ENCODE results near the gene CYP4F11. TPM values are rescaled to one million over a fixed set of nuclear protein-coding genes. Genes with fewer than 3 reads are reported as not detected.

CYP4F11 gene
- total and polyA plus RNA-seq, 2 of the 4 experiments (the other 2 are of a cell fraction), result not detected

GRCh38 chr19:15871570-15871969 is 62.8 kb downstream of the CYP4F11 start:
- Histone ChIP-seq H4K5ac (ENCODE audit: low read depth, low read length) (no peak overlapping the region), H3K4me1 (ENCODE audit: control insufficient read depth, insufficient read depth, low read length) (no peaks in the 10 kb centered on the region), H3K18ac (ENCODE audit: low read depth, low read length) (no peak overlapping the region), H2BK120ac (ENCODE audit: low read depth, low read length) (no peak overlapping the region), H2BK15ac (ENCODE audit: low read depth, low read length) (no peak overlapping the region), H4K91ac (ENCODE audit: insufficient read depth, low read depth, low read length) (no peak overlapping the region), H3K14ac (replicated peaks; ENCODE audit: low read depth, low read length) (no peak overlapping the region), H3K4ac (ENCODE audit: low read depth, low read length) (no peak overlapping the region), H4K20me1 (ENCODE audit: insufficient read depth, low read length) (no peaks in the 10 kb centered on the region), H3K27ac (ENCODE audit: insufficient read depth, low read length) (no peak overlapping the region), H4K8ac (ENCODE audit: low read depth in 2 of 2, low read length in 2 of 2) (no peak overlapping the region), H2BK5ac (ENCODE audit: low read depth, low read length, poor library complexity, severe bottlenecking) (no peak overlapping the region), H2AK5ac (ENCODE audit: low read depth, low read length) (no peak overlapping the region), H3K9ac (ENCODE audit: low read depth, low read length) (no peak overlapping the region), H3K79me1 (ENCODE audit: low read depth in 1 of 2, low read length in 2 of 2) (no peaks in the 10 kb centered on the region), H3K36me3 (ENCODE audit: control insufficient read depth, insufficient read depth, low read length) (no peaks in the 10 kb centered on the region), H3K9me1 (ENCODE audit: insufficient read depth, low read length) (no peaks in the 10 kb centered on the region), H3K4me3 (ENCODE audit: insufficient read depth, low read depth, low read length) (no peak overlapping the region), H3K56ac (ENCODE audit: extremely low read depth, insufficient read depth, low read length) (no peak overlapping the region), H3K4me2 (ENCODE audit: low read depth, low read length) (no peak overlapping the region), H3K9me3 (ENCODE audit: control insufficient read depth, insufficient read depth, low read length) (peaks cover 2% of the 10 kb centered on the region; the same call in 1 of the 2 replicates), H3K27me3 (ENCODE audit: control insufficient read depth, insufficient read depth, low read length) (no peaks in the 10 kb centered on the region), H3K23ac (ENCODE audit: low read depth, low read length) (no peak overlapping the region), H2AFZ (replicated peaks; ENCODE audit: low read length, poor library complexity) (no peak overlapping the region), H2BK20ac (ENCODE audit: low read depth, low read length) (no peak overlapping the region), H2AK9ac (replicated peaks; ENCODE audit: low read depth, low read length, poor library complexity) (no peak overlapping the region)
- BruUV-seq (replicated peaks), result no TSS peak
- in situ Hi-C loops (cut with MboI; ENCODE audit: low sequenced_read_pairs), result no loop called here
- intact Hi-C loops (cut with micrococcal nuclease), result no loop called here
- ATAC-seq (ENCODE audit: low read depth), result no peak
- TF ChIP-seq NFE2L2 (IDR thresholded peaks at IDR 0.05; ENCODE audit: low read depth, low read length), result no peak
- TF ChIP-seq ELK1 (IDR thresholded peaks at IDR 0.05; ENCODE audit: borderline replicate concordance, low read depth, low read length), result no peak
- TF ChIP-seq CTCF (conservative IDR thresholded peaks at IDR 0.05; ENCODE audit: low read depth, low read length), result no peak
- TF ChIP-seq MAFK (IDR thresholded peaks at IDR 0.05; ENCODE audit: low read depth, low read length), result no peak
- TF ChIP-seq CEBPB (IDR thresholded peaks at IDR 0.05; ENCODE audit: low read depth, low read length), result no peak
- TF ChIP-seq USF2 (IDR thresholded peaks at IDR 0.05; ENCODE audit: low read depth, low read length), result no peak
- TF ChIP-seq BHLHE40 (IDR thresholded peaks at IDR 0.05; ENCODE audit: low read depth, low read length), result no peak
- TF ChIP-seq RFX5 (IDR thresholded peaks at IDR 0.05; ENCODE audit: low read depth, low read length), result no peak
- TF ChIP-seq MAZ (IDR thresholded peaks at IDR 0.05; ENCODE audit: borderline replicate concordance, low read depth, low read length), result no peak
- no peak for TF ChIP-seq SMC3 (IDR thresholded peaks at IDR 0.05; ENCODE audit: low read depth, low read length)
- TF ChIP-seq RCOR1 (IDR thresholded peaks at IDR 0.05; ENCODE audit: insufficient replicate concordance, low read length), result no peak
- TF ChIP-seq RAD21 (IDR thresholded peaks at IDR 0.05; ENCODE audit: low read length), result no peak
- no peak for TF ChIP-seq MXI1 (IDR thresholded peaks at IDR 0.05; ENCODE audit: borderline replicate concordance, low read depth, low read length)
- no peak for TF ChIP-seq FOS (IDR thresholded peaks at IDR 0.05; ENCODE audit: low read depth, low read length)
- no peak for TF ChIP-seq CHD1 (IDR thresholded peaks at IDR 0.05; ENCODE audit: low read depth, low read length)
- no peak for TF ChIP-seq POLR2A (IDR thresholded peaks at IDR 0.05; ENCODE audit: low read depth, low read length)
- DNase-seq, result no peak
- dilution Hi-C loops (cut with HindIII; ENCODE audit: low sequenced_read_pairs, unreplicated experiment), result no loop called here
- WGBS, 2 experiments (ENCODE audit: extremely low coverage in 2 of 2, insufficient read length in 1 of 2), result 12% methylated on average over 9 of the region's 11 CpGs; no CpG with 5 or more reads in 1 of the 2 experiments
- CTCF ChIA-PET, result no interaction called here
- POLR2A ChIA-PET (ENCODE audit: unreplicated experiment), result no interaction called here

All from IMR-90 (cell line).